Measurements from ENCODE around the gene C2CD2. TPM values are rescaled to one million over a fixed set of nuclear protein-coding genes. Genes with fewer than 3 reads are reported as not detected.

Gene C2CD2
- total RNA-seq, 4 donors from 2014 or later = 3.0 to 15.7 (median 7.4) TPM

- intact Hi-C loops (cut with DNase I; ENCODE audit: low total_unique reads) = no loop called here
- H3K9me3 ChIP-seq = no peaks in the 10 kb centered on the region
- in situ Hi-C loops (cut with MboI; ENCODE audit: low pct_ligation_motif_present in 1 of 4, low pct_unique_long_range_greater_than_20kb in 1 of 4, low sequenced_read_pairs in 3 of 4) = loop anchor here in 1 of 4 donors (25.0 kb wide), 1 partner anchor 91 kb away; no protein-coding TSS in a partner anchor
- no peak for TF ChIP-seq POLR2A (IDR thresholded peaks at IDR 0.05)
- TF ChIP-seq CTCF (IDR thresholded peaks at IDR 0.05) = no peak
- no peak for TF ChIP-seq EP300 (IDR thresholded peaks at IDR 0.05; ENCODE audit: low read depth)
- no peak for TF ChIP-seq POLR2AphosphoS5 (IDR thresholded peaks at IDR 0.05)
- no peak overlapping the region for H3K27ac ChIP-seq
- no peaks in the 10 kb centered on the region for H3K4me1 ChIP-seq
- WGBS, 2 donors (ENCODE audit: low coverage in 1 of 2) = 76 to 86% methylated on average over 5 to 23 of the region's 23 CpGs
- peaks cover 0 to 18% (median 0%) of the 10 kb centered on the region in 4 donors for H3K36me3 ChIP-seq
- H3K4me3 ChIP-seq = no peak overlapping the region
- DNase-seq = no peak
- no peaks in the 10 kb centered on the region for H3K27me3 ChIP-seq
Observed at GRCh38 chr21:41903559-41904351, 50.1 kb downstream of the C2CD2 start.

GRCh38 chr21:41902946-41903345 is 50.9 kb downstream of the C2CD2 start:
- Histone ChIP-seq H3K27ac (no peak overlapping the region), H3K4me1 (no peaks in the 10 kb centered on the region), H3K36me3 (peaks cover 0 to 18% (median 0%) of the 10 kb centered on the region in 4 donors), H3K9me3 (no peaks in the 10 kb centered on the region), H3K27me3 (no peaks in the 10 kb centered on the region), H3K4me3 (no peak overlapping the region)
- 88 to 94% methylated on average over 4 to 8 of the region's 8 CpGs for WGBS, 2 donors (ENCODE audit: low coverage in 1 of 2)
- intact Hi-C loops (cut with DNase I; ENCODE audit: low total_unique reads) (no loop called here), in situ Hi-C loops (cut with MboI; ENCODE audit: low pct_ligation_motif_present in 1 of 4, low pct_unique_long_range_greater_than_20kb in 1 of 4, low sequenced_read_pairs in 3 of 4) (loop anchor here in 1 of 4 donors (25.0 kb wide), 1 partner anchor 91 kb away; no protein-coding TSS in a partner anchor)
- no peak for DNase-seq
- TF ChIP-seq POLR2AphosphoS5 (IDR thresholded peaks at IDR 0.05) (no peak), POLR2A (IDR thresholded peaks at IDR 0.05) (no peak)

GRCh38 chr21:41901782-41902181 is 52.0 kb downstream of the C2CD2 start:
- 92 to 96% methylated on average over 3 of the region's 3 CpGs for WGBS, 2 donors (ENCODE audit: low coverage in 1 of 2)
- Histone ChIP-seq H3K4me1 (no peaks in the 10 kb centered on the region), H3K27me3 (no peaks in the 10 kb centered on the region), H3K27ac (no peak overlapping the region), H3K9me3 (no peaks in the 10 kb centered on the region), H3K36me3 (peaks cover 0 to 7% (median 0%) of the 10 kb centered on the region in 4 donors), H3K4me3 (no peak overlapping the region)
- in situ Hi-C loops (cut with MboI; ENCODE audit: low pct_ligation_motif_present in 1 of 4, low pct_unique_long_range_greater_than_20kb in 1 of 4, low sequenced_read_pairs in 3 of 4) = loop anchor here in 1 of 4 donors (25.0 kb wide), 1 partner anchor 89 kb away; no protein-coding TSS in a partner anchor
- no peak for DNase-seq
- intact Hi-C loops (cut with DNase I; ENCODE audit: low total_unique reads) = no loop called here
- TF ChIP-seq CTCF (IDR thresholded peaks at IDR 0.05) = no peak
- no peak for TF ChIP-seq EP300 (IDR thresholded peaks at IDR 0.05; ENCODE audit: low read depth)
- no peak for TF ChIP-seq POLR2AphosphoS5 (IDR thresholded peaks at IDR 0.05)
- TF ChIP-seq POLR2A (IDR thresholded peaks at IDR 0.05) = no peak

DNA sequence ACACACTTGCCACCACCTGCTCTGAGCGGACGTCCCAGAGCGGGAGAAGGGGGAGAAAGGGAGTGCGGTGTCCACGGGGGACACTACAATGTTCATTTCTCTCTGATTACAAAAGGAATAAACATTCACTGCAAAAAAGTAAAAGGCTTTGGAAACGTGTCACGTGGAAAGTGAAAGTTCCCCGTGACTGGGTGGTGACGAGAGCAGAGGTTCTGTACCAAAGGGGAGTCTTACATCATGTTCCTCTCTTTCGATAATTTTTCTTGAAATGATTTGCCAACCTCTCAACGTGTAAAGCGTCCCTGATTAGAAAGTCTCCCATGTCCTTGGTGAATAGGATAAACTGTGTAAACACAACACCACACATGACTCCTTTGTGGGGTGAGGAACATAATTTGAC is 52.7 kb downstream of the C2CD2 start:
- H3K9me3 ChIP-seq = no peaks in the 10 kb centered on the region
- peaks cover 0 to 6% (median 0%) of the 10 kb centered on the region in 4 donors for H3K36me3 ChIP-seq
- in situ Hi-C loops (cut with MboI; ENCODE audit: low pct_ligation_motif_present in 1 of 4, low pct_unique_long_range_greater_than_20kb in 1 of 4, low sequenced_read_pairs in 3 of 4) = loop anchor here in 1 of 4 donors (25.0 kb wide), 1 partner anchor 89 kb away; no protein-coding TSS in a partner anchor
- H3K4me3 ChIP-seq = no peak overlapping the region
- no peak for DNase-seq
- WGBS, 2 donors (ENCODE audit: low coverage in 1 of 2) = 71 to 91% methylated on average over 8 to 12 of the region's 12 CpGs
- intact Hi-C loops (cut with DNase I; ENCODE audit: low total_unique reads) = no loop called here
- TF ChIP-seq EP300 (IDR thresholded peaks at IDR 0.05; ENCODE audit: low read depth) = no peak
- H3K4me1 ChIP-seq = peaks cover 0 to 2% (median 0%) of the 10 kb centered on the region in 4 donors
- no peak overlapping the region for H3K27ac ChIP-seq
- H3K27me3 ChIP-seq = no peaks in the 10 kb centered on the region

DNA sequence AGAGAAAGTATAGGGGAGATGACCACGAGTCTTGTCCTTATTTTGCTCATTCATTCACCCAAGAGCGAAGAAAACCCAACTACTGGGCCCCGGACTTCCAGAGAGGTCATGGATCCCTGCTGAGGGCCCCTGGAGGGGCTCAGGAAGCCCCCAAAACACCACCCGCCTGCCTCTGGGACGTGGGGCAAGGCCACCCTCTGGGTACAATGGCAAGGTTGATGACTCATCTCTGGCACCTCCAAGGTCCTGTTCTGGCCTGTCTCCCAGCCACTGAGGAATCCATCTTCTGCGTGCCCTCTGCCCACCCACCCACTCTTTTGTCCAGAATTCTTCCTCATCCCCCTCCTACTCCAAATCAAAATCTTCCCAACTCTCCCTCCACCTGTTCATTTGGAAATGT is 53.4 kb downstream of the C2CD2 start:
- Histone ChIP-seq H3K36me3 (peaks cover 0 to 6% (median 0%) of the 10 kb centered on the region in 4 donors), H3K4me3 (no peak overlapping the region), H3K4me1 (peaks cover 0 to 7% (median 0%) of the 10 kb centered on the region in 4 donors), H3K27ac (no peak overlapping the region), H3K27me3 (no peaks in the 10 kb centered on the region), H3K9me3 (no peaks in the 10 kb centered on the region)
- DNase-seq = no peak
- no peak for TF ChIP-seq POLR2AphosphoS5 (IDR thresholded peaks at IDR 0.05)
- TF ChIP-seq POLR2A (IDR thresholded peaks at IDR 0.05) = no peak
- TF ChIP-seq EP300 (IDR thresholded peaks at IDR 0.05; ENCODE audit: low read depth) = no peak
- TF ChIP-seq CTCF (IDR thresholded peaks at IDR 0.05) = no peak
- intact Hi-C loops (cut with DNase I; ENCODE audit: low total_unique reads) = no loop called here
- in situ Hi-C loops (cut with MboI; ENCODE audit: low pct_ligation_motif_present in 1 of 4, low pct_unique_long_range_greater_than_20kb in 1 of 4, low sequenced_read_pairs in 3 of 4) = loop anchor here in 1 of 4 donors (25.0 kb wide), 1 partner anchor 88 kb away; no protein-coding TSS in a partner anchor
- 83 to 90% methylated on average over 2 to 6 of the region's 6 CpGs for WGBS, 2 donors (ENCODE audit: low coverage in 1 of 2)

Measured in transverse colon (tissue), 4 donors.